ENCODE results near the gene GREB1L. TPM values are rescaled to one million over a fixed set of nuclear protein-coding genes. Genes with fewer than 3 reads are reported as not detected.

The GREB1L gene
- polyA plus RNA-seq, 2 of the 4 experiments (the other 2 are of a cell fraction), result 1.4 to 2.8 TPM

DNA sequence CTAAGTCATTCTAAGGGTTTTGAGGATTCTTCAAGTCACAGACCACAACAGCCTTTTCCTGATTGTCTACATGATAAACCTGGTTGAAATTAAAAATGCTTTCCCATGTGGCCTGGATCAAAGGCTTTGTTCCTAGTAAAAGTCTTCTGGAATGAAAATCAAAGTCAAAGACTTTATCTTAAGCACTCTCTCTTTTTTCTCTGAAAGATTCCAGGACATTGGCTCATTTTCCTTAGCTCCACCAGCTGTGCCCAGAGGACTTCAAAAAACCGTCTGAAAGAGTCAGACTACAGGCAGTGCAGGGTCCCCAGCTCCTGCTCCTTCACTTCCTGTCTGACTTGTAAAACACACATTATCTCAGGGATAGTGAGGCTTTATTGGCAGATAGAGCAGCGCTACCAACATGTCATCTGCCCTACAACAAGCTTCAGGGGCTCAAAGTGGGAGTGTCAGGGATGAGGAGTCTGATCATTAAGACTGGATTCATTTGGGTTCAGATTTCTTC, 210.3 kb downstream of the GREB1L start (continued):
- TF ChIP-seq HOXB5 (CRISPR knock-in tag; IDR thresholded peaks at IDR 0.05) (no peak), FOSB (CRISPR knock-in tag; IDR thresholded peaks at IDR 0.05) (no peak)

GRCh38 chr18:21452796-21453510, 210.9 kb downstream of the GREB1L start:
- ChIA-PET POLR2A (no interaction called here), CTCF (interaction anchor here (1.0 to 4.2 kb wide), 3 partner anchors 10 to 258 kb away, joined by 3 to 18 read pairs (median 4); no protein-coding TSS in a partner anchor)
- H3K9me3 ChIP-seq, result no peaks in the 10 kb centered on the region
- 79% methylated on average over 4 of the region's 4 CpGs for WGBS (ENCODE audit: missing lambda C conversion rate)
- no peak for TF ChIP-seq MAX (IDR thresholded peaks at IDR 0.05)
- TF ChIP-seq MAZ (IDR thresholded peaks at IDR 0.05; ENCODE audit: borderline replicate concordance, low read depth, low read length), result no peak
- no peak for TF ChIP-seq TP53 (CRISPR knock-in tag; IDR thresholded peaks at IDR 0.05)
- TF ChIP-seq, protein P1, sequence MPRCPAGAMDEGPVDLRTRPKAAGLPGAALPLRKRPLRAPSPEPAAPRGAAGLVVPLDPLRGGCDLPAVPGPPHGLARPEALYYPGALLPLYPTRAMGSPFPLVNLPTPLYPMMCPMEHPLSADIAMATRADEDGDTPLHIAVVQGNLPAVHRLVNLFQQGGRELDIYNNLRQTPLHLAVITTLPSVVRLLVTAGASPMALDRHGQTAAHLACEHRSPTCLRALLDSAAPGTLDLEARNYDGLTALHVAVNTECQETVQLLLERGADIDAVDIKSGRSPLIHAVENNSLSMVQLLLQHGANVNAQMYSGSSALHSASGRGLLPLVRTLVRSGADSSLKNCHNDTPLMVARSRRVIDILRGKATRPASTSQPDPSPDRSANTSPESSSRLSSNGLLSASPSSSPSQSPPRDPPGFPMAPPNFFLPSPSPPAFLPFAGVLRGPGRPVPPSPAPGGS (IDR thresholded peaks at IDR 0.05), result no peak
- no peak for TF ChIP-seq ZNF302 (CRISPR knock-in tag; IDR thresholded peaks at IDR 0.05)
- TF ChIP-seq JUN (IDR thresholded peaks at IDR 0.05), result no peak
- TF ChIP-seq POLR2AphosphoS2 (conservative IDR thresholded peaks at IDR 0.05; ENCODE audit: low read length), result no peak
- no peak for TF ChIP-seq ESRRA (IDR thresholded peaks at IDR 0.05; ENCODE audit: borderline replicate concordance, low read length)
- TF ChIP-seq ZSCAN20 (CRISPR knock-in tag; IDR thresholded peaks at IDR 0.05), result no peak
- TF ChIP-seq POLR2A (IDR thresholded peaks at IDR 0.05; ENCODE audit: low read length), result no peak
- TF ChIP-seq GATA3 (IDR thresholded peaks at IDR 0.05; ENCODE audit: borderline replicate concordance), result no peak
- TF ChIP-seq TFCP2L1 (CRISPR knock-in tag; IDR thresholded peaks at IDR 0.05), result no peak
- no peak overlapping the region for H3K27ac ChIP-seq
- DNase-seq (ENCODE audit: low read depth in 1 of 2, low spot score in 1 of 2) (no peak), FAIRE-seq (no peak), ATAC-seq (no peak)
- H3K4me1 ChIP-seq, result no peaks in the 10 kb centered on the region
- H3K4me3 ChIP-seq, result no peak overlapping the region
- H3K4me2 ChIP-seq, result no peak overlapping the region

DNA sequence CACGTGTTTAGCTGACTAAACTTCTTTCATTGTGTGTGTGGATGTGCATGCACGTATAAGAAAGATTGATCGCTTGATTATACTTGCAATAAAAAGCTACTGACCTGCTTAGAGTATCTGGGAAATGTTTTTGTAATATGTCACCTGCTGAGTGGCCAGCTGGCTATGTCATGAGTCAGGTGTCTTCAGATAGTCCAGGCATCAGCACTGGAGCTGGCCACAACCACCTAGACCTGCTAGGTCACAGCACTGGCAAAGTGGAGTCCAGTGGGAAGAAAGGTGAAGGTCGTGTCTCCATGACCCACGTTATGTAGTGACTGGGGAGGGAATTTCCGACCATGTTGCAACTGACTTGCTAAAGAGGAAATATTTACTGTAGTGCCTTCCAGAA, 211.5 kb downstream of the GREB1L start:
- H3K4me1 ChIP-seq, result no peaks in the 10 kb centered on the region
- FAIRE-seq (no peak), DNase-seq (ENCODE audit: low read depth in 1 of 2, low spot score in 1 of 2) (no peak), ATAC-seq (no peak)
- CTCF ChIA-PET, result interaction anchor here (1.0 to 1.8 kb wide), 2 partner anchors 9 to 259 kb away, joined by 3 to 7 read pairs; no protein-coding TSS in a partner anchor
- 69% methylated on average over 6 of the region's 6 CpGs for WGBS (ENCODE audit: missing lambda C conversion rate)
- H3K4me2 ChIP-seq, result no peak overlapping the region
- H3K27ac ChIP-seq, result no peak overlapping the region
- no peak overlapping the region for H3K4me3 ChIP-seq
- no peaks in the 10 kb centered on the region for H3K9me3 ChIP-seq
- POLR2A ChIA-PET, result no interaction called here
- TF ChIP-seq CTCF (IDR thresholded peaks at IDR 0.05), result no peak
- TF ChIP-seq PHF8 (IDR thresholded peaks at IDR 0.05; ENCODE audit: borderline replicate concordance, low read depth), result no peak
- TF ChIP-seq HOXB5 (CRISPR knock-in tag; IDR thresholded peaks at IDR 0.05), result no peak
- no peak for TF ChIP-seq MAZ (IDR thresholded peaks at IDR 0.05; ENCODE audit: borderline replicate concordance, low read depth, low read length)
- TF ChIP-seq RCOR1 (IDR thresholded peaks at IDR 0.05; ENCODE audit: low read depth, low read length), result no peak
- no peak for TF ChIP-seq ZFP36 (IDR thresholded peaks at IDR 0.05; ENCODE audit: borderline replicate concordance, partially characterized antibody)
- TF ChIP-seq RARB (CRISPR knock-in tag; IDR thresholded peaks at IDR 0.05), result no peak
- TF ChIP-seq REST (IDR thresholded peaks at IDR 0.05), result no peak
- no peak for TF ChIP-seq BHLHE40 (IDR thresholded peaks at IDR 0.05; ENCODE audit: low read depth, low read length)
- TF ChIP-seq ATOH8 (CRISPR knock-in tag; IDR thresholded peaks at IDR 0.05; ENCODE audit: low read depth), result no peak
- no peak for TF ChIP-seq FOXS1 (CRISPR knock-in tag; IDR thresholded peaks at IDR 0.05)
- no peak for TF ChIP-seq GATA3 (IDR thresholded peaks at IDR 0.05; ENCODE audit: borderline replicate concordance)
- no peak for TF ChIP-seq E2F6 (IDR thresholded peaks at IDR 0.05; ENCODE audit: borderline replicate concordance, low read depth)
- no peak for TF ChIP-seq SMC3 (IDR thresholded peaks at IDR 0.05)
- TF ChIP-seq USF2 (IDR thresholded peaks at IDR 0.05), result no peak
- TF ChIP-seq JUN (IDR thresholded peaks at IDR 0.05), result no peak

All from A549 (cell line).